IPS-NIHi7 (cell line): ENCODE data around the gene ASB18.
"Not testable (repeated sequence)": the region's sequence is repeated elsewhere in the genome, so short reads cannot be mapped to it uniquely, and the experiment has no call there.

Experiments
- DNase-seq: peaks from one replicate; pipeline ENCODE4 v3.0.0; 2012; ENCODE audit warnings: mixed read lengths; ENCODE audit errors: extremely low spot score

The ASB18 gene

DNA sequence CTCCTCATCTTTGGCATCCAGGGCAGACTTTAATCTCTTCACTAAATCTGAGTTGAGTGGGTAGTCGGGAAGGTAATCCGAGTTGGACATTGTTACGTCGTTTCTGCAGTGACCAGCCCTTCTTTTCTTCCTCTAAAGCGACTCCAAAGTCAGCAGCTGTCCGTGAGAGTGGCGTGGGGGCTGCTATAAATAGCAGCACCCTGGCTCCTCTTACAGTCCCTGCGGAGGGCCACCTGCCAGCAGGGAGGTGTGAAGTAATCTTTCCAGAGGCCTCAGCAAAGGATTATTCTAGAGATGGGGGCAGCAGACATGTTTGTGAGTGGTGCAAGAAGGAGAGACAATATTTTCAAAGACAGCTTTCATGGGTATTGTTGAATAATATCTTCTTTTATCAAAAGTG lies at the start of gene ASB18:
Gene ASB18 (minus strand): TSS at position 151 of the 400 bp plus-strand sequence. CDS start 61 bp downstream, at position 90.
- no peak for DNase-seq

DNA sequence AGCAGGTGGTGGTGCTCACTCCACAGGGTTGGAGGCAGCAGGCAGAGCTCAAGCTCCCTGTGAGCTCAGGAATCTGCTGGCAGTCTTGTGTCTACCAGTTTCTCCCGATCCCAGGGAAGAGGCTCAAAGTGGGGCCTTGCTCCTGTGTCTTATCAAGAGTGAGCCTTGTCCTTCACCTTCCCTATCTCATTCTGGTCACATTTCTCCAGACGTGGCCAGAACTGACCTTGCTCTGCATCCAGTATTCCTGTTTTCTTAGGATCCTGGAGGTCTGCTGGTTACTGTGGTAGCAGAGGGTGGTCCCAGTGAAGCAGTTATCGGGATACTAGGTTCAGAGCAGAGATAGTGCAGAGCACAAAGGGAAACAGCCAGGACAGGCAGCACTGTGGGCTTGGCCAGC lies 47.1 kb upstream of the ASB18 start:
- no peak for DNase-seq

- DNase-seq = peak; percentile 89
Measured at GRCh38 chr2:236309669-236310029, 45.4 kb upstream of the ASB18 start.

DNA sequence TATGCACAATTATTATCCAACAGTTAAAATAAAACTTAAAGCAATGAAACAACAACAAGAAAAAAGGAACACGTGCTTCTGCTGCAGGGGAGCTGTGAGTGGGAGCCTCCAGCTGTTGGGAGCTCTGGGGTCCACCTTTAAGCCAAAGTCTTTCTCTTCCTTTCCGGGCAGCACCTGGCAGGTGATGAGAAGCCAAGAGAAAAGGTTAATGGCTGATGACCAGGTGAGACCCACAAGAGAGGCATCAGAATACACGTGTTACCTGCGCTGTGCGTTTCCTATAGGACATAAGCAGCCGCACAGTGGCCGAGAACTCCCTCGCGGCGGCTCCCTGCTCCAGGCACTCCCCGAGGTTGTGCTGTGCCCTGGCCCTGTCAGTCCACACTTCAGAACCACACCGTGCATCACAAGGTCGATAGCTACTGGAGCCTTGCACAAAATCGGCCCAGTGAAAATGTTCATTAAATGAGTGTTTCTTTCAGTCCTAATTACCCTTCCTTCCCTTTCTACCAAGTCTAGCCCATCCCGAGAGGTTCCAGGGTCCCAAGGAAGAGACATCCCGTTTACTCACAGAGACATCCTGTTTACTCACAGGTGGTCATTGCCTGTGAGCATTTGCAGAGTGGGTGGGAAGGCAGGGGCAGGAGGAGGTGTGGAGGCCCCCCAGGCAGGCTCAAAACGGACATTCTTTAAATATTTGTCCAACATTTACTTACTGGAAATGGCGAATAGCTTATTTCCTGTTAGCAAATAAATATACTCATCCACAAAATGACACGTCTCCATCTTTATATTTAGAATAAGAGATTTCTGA lies 44.9 kb upstream of the ASB18 start:
- DNase-seq = no peak

DNA sequence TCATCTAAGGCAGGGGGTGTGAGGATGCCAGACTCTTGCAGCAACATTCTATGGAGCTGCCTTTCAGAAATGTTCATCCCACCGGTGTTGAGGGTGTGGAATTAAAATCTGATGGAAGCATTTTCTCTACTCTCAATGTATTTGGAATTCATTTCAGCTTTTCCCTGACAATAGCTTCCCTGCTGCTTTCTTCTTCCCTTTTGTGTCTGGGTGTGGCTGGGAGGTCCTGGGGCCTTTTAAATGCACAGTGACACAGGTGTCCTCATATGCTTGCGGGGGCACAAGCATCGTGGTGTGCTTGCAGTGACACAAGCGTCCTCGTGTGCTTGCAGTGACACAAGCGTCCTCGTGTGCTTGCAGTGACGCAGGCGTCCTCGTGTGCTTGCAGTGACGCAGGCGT lies 43.4 kb upstream of the ASB18 start:
- no peak for DNase-seq

GRCh38 chr2:236306825-236307540 lies 42.8 kb upstream of the ASB18 start:
- DNase-seq = no peak

DNA sequence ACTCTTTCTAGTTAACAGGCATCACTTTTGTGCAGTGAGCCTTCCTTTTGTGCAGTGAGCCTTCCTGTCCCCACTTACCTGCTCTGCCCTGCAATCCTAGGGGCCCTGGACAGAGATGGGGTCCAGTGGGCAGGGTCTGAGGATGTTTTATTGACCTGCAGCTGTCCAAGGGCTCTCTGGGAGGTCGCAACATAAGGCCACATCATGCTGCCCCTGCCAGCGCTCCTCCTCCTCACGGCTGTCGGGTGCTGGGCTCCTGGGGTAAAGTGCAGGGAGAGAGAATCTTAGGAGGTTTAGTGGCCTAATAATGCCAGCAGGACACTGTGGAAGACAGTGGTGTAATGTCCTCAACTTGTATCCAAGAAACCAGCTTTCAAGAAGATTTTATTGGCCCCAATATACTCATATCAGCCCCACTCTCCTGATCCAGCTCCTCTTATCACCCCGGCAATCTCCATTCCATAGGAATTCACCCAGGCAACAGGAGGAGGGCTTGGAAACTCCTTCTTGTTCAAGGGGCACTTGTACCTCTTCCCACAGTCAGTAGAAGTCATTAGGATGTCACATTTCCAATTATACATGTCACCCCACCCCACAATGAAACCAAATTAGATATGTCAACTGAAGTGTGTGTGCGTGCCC lies 41.9 kb upstream of the ASB18 start:
- DNase-seq = no peak

GRCh38 chr2:236305531-236305930 lies 41.3 kb upstream of the ASB18 start:
- no peak for DNase-seq

- no peak for DNase-seq
Measured at GRCh38 chr2:236303935-236304334, 39.7 kb upstream of the ASB18 start.

DNA sequence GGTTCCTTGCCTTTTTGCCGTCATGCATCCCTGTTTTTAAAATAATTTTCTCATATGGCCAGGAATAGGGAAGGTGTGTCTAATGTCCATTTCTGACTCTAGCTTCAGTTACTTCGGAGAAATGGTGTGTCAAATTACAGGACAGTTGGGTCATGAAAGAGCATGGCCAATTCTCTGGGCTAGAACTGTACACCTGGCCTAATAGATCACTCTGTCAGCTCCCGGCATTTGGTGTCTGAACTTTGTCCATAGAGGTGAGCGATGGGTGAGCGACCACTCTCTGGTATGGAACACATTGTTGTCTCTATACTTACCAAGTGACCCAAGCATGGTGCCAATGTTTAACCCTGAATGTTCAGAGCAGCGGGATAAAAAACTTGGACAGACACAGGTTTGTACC lies 38.3 kb upstream of the ASB18 start:
- DNase-seq = no peak

GRCh38 chr2:236298924-236299475 lies 34.8 kb upstream of the ASB18 start:
- DNase-seq = no peak

GRCh38 chr2:236295481-236295880 lies 31.3 kb upstream of the ASB18 start:
- DNase-seq = no peak

GRCh38 chr2:236294647-236295046 lies 30.4 kb upstream of the ASB18 start:
- no peak for DNase-seq

- no peak for DNase-seq
Measured at GRCh38 chr2:236293241-236293810, 29.1 kb upstream of the ASB18 start.

DNA sequence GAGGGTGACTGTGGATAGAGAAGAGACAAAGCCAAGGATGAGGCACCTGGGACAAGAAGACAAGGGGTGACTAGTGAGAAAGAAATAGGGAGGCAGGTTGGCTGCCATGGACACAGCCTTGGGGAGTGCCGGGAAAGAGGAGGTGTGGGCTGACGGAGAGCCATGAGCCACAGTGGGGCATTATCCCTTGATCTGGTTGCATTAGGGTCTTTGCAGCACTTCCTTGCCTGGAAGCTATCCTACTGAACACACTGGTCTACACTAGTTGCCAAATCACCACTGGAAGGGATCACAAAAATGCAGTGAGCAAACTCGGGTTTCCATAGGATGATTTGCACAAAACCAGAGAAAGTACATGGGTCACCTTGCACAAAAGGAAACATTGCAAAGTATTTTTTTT lies 27.7 kb upstream of the ASB18 start:
- no peak for DNase-seq

GRCh38 chr2:236291476-236291875 lies 27.3 kb upstream of the ASB18 start:
- DNase-seq = no peak

DNA sequence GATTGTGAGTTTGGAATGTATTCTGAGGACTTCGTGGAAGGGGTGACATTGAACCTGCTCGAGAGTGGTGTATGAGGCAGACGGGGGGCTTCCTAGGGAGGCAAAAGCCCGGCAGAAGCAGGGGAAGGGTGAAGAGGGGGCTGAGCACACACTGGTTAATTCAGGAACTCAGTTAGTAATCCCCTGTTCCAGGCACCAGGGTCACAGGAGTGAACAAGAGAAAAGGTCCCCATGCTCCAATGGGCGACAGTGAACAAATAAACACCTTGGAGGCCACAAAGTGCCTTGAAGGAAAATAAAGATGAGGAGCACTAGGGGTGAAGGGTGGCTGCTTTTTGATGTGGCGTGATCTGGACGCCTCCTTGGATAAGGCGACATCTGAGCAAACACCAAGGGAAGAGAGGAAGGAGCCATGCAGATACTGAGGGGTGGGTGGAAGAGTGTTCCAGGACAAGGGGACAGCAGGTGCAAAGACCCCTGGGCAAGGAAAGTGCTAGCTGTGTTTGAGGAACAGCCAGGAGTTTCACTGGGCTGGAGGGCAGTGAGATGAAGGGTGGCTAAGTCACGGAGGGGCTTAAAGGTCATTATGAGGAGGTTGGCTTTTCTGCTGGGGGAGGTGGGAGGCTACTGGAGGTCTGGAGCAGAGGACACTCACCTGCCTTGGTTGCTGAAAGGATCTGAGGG lies 26.7 kb upstream of the ASB18 start:
- no peak for DNase-seq

DNA sequence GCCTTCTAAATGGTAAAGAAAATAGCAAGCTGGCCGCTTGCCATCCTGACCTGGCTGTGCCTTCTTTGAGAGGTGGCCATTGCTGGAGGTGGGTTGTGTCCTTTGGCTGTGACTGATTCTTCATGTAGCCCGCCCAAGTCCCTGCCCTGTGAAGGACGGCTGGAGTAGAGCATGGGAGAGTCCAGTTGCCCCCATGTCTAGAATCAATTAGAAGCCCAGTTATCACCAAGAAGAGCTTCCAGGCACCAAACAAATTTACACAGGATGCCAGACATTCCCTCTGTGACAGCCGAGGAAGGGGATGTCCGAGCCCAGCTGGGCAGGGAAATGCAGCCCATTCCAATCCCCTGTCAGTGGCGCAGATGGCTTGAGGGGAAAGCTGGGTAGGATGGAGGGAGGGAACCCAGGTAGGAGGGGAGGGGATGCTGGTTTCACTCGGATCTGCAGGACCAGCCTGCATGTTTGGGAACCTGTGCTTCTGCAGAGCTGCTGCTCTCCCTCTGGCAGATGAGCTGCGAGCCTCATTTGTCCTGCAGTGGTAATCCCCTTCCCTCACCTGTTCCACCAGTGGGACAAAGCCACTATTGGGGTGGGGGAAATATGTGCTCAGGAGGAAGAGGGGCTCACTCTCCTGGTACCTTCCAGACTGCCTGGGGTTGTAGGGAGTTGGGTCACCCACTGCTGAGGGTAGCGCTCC lies 25.7 kb upstream of the ASB18 start:
- DNase-seq = no peak

DNA sequence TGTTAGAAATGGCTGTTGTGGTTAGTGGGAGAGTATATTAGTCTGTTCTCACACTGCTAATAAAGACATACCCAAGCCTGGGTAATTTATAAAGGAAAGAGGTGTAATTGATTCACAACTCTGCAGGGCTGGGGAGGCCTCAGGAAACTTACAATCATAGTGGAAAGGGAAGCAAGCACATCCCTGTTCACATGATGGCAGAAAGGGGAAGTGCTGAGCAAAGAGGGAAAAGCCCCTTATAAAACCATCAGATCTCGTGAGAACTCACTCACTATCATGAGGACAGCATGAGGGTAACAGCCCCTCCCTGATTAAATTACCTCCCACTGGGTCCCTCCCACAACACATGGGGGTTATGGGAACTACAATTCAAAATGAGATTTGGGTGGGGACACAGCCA lies 24.2 kb upstream of the ASB18 start:
- not testable (repeated sequence) for DNase-seq

DNA sequence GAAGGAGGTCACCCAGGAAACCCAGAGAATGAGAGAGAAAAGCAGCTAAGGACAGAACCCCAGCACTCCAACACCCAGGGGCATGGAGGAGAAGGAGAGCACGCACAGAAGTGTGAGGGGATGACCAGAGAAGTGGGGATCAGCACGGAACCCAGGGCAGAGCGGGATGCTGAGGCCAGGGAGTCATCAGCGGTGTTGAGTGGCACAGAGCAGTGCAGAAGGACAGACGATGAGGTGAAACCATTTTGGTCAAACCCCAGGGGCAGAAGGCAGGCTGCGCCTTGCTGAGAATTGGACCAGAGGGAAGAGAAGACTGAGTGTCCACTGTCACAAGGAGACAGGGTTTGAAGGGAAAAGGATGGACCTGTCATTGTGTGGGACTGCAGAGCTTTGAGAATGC lies 23.4 kb upstream of the ASB18 start:
- DNase-seq = no peak
